Gastrocnemius medialis (tissue), 4 donors: Measurements from ENCODE around the gene MRPL33. TPM values are rescaled to one million over a fixed set of nuclear protein-coding genes. Genes with fewer than 3 reads are reported as not detected.

Experiments
- ATAC-seq, 2 donors: fragments of 150-250 bp; one replicate each; pipeline ENCODE4 v1.9.1; 2016
- DNase-seq, 2 donors: peaks; one replicate each; pipeline ENCODE4 v3.0.0-alpha.2; 2019
- H3K27ac ChIP-seq, 4 donors: fragments of 200-600 bp; sonication (generic); 1 replicate in 1 of 4; 2 replicates in 3 of 4; pipeline ENCODE4 v1.5.1; 2016 to 2018; ENCODE audit warnings: mild to moderate bottlenecking in 2 of 4, moderate library complexity in 1 of 4
- H3K27me3 ChIP-seq, 3 donors: fragments of 200-600 bp; sonication (generic) in 2 of 3; 1 replicate in 1 of 3; 2 replicates in 2 of 3; pipeline versions ENCODE4 v1.5.1 to v1.6.0; 2016 to 2019; ENCODE audit warnings: mild to moderate bottlenecking in 1 of 3, moderate library complexity in 1 of 3
- H3K36me3 ChIP-seq, 2 donors: fragments of 200-600 bp; sonication (generic) in 1 of 2; one replicate each; pipeline ENCODE4 v1.5.1; 2017 to 2018
- H3K4me1 ChIP-seq, 2 donors: fragments of 200-600 bp; sonication (generic) in 1 of 2; one replicate each; pipeline ENCODE4 v1.5.1; 2016 to 2017; ENCODE audit warnings: mild to moderate bottlenecking in 2 of 2
- H3K4me3 ChIP-seq, 4 donors: fragments of 200-600 bp; sonication (generic) in 3 of 4; 1 replicate in 1 of 4; 2 replicates in 3 of 4; pipeline ENCODE4 v1.5.1; 2016 to 2019; ENCODE audit warnings: mild to moderate bottlenecking in 2 of 4
- H3K9me3 ChIP-seq, 3 donors: fragments of 200-600 bp; sonication (generic) in 2 of 3; 1 replicate in 1 of 3; 2 replicates in 2 of 3; pipeline ENCODE4 v1.5.1; 2016 to 2019
- POLR2A ChIP-seq, 2 donors: fragments of 450-650 bp; IDR thresholded peaks; one replicate each; pipeline ENCODE4 v1.6.1; 2017; ENCODE audit warnings: antibody characterized with exemption in 2 of 2, mild to moderate bottlenecking in 2 of 2, moderate library complexity in 2 of 2
- in situ Hi-C, 4 donors: fragments of 200-750 bp; cut with MboI; loops; one replicate each; pipeline versions ENCODE4 v1.15.0 to v1.8.0; 2017; ENCODE audit warnings: low sequenced_read_pairs in 4 of 4
- intact Hi-C: fragments of 100-400 bp; cut with DNase I; formaldehyde crosslinking; loops from one replicate; pipeline ENCODE4 v1.15.1; 2023; ENCODE audit warnings: low total_unique reads
- total RNA-seq, 4 donors: library from RNA; depleted of rRNA; stranded (reverse); fragments of >200 nt; gene quantifications; one replicate each; pipeline versions ENCODE4 v1.1.0 to v1.2.3, GENCODE V29; 2016
- TF ChIP-seq, protein P1 (sequence below), 5 experiments: fragments of 450-650 bp in 3 of 5; fragments of 200-600 bp in 2 of 5; sonication (generic) in 2 of 5; IDR thresholded peaks in 4 of 5; conservative IDR thresholded peaks in 1 of 5; 1 replicate in 4 of 5; 2 replicates in 1 of 5; pipeline ENCODE4 v1.5.1; 2016 to 2019; ENCODE audit warnings: antibody characterized with exemption in 5 of 5, mild to moderate bottlenecking in 3 of 5, moderate library complexity in 3 of 5

MRPL33 gene
- total RNA-seq, 4 donors from 2014 or later = 231 to 500 (median 388) TPM

DNA sequence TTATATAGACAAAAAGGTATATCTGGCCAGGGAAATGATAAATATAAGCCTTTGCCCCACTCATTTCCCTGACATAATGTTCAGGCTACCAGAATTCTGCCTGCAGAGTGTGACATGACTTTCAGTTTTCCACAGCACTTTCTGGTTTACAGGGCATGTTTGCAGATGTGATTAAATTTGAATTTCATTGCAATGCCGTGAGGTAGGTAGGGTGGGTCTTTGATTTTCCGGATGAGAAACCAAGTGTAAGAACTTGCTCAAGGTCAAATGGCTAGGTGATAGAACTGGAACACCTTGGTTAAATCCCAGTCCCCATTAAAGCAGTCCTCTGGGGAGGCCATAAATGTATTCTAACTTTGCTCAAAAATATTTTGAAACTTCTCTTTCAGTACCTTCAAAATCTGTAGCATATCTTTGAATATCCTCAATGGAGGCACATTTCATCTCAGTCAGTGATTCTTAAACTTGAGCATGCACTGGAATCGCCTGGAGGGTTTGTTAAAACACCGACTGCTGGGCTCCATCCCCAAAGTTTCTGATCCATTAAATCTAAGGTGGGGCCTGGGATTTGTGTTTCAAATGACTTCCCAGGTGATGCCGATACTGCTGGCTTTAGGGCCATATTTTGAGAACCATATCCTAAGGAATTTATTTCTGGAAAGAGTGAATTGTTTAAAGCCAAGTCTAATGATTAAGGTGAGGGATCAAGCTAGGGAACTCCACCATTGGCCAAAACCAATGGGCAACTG is 35.0 kb downstream of the MRPL33 start:
- in situ Hi-C loops = no loop called here
- intact Hi-C loops = no loop called here
- ATAC-seq (no peak), DNase-seq (no peak)
- Histone ChIP-seq H3K27ac (no peak overlapping the region), H3K4me3 (no peak overlapping the region), H3K9me3 (no peaks in the 10 kb centered on the region), H3K36me3 (no peaks in the 10 kb centered on the region), H3K27me3 (no peaks in the 10 kb centered on the region), H3K4me1 (peaks cover 10 to 36% of the 10 kb centered on the region in 2 donors)
- TF ChIP-seq, protein P1, sequence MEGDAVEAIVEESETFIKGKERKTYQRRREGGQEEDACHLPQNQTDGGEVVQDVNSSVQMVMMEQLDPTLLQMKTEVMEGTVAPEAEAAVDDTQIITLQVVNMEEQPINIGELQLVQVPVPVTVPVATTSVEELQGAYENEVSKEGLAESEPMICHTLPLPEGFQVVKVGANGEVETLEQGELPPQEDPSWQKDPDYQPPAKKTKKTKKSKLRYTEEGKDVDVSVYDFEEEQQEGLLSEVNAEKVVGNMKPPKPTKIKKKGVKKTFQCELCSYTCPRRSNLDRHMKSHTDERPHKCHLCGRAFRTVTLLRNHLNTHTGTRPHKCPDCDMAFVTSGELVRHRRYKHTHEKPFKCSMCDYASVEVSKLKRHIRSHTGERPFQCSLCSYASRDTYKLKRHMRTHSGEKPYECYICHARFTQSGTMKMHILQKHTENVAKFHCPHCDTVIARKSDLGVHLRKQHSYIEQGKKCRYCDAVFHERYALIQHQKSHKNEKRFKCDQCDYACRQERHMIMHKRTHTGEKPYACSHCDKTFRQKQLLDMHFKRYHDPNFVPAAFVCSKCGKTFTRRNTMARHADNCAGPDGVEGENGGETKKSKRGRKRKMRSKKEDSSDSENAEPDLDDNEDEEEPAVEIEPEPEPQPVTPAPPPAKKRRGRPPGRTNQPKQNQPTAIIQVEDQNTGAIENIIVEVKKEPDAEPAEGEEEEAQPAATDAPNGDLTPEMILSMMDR (IDR thresholded peaks at IDR 0.05 in 4 of 5, conservative IDR thresholded peaks at IDR 0.05 in 1 of 5) = no peak
- no peak for TF ChIP-seq POLR2A (IDR thresholded peaks at IDR 0.05)

DNA sequence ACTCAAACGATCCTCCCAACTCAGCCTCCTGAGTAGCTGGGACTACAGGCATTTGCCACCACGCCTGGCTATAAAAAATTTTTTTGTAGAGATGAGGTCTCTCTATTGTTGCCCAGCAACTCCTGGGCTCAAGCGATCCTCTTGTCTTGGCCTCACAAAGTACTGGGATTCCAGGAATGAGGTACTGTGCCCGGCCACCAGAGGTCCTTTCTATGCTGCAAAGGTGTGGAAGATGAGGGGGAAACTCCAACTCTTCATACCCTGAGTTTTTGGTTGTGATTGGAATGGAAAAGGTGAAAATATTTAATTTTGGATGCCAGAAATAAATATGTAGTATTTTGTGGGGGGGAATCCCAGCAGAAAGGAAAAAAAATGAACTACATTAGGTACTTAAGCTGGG is 36.0 kb downstream of the MRPL33 start:
- Histone ChIP-seq H3K27me3 (no peaks in the 10 kb centered on the region), H3K27ac (no peak overlapping the region), H3K36me3 (no peaks in the 10 kb centered on the region), H3K9me3 (no peaks in the 10 kb centered on the region), H3K4me1 (peaks cover 10 to 38% of the 10 kb centered on the region in 2 donors), H3K4me3 (no peak overlapping the region)
- in situ Hi-C loops (no loop called here), intact Hi-C loops (no loop called here)
- TF ChIP-seq POLR2A (IDR thresholded peaks at IDR 0.05) = no peak
- TF ChIP-seq, protein P1 (IDR thresholded peaks at IDR 0.05 in 4 of 5, conservative IDR thresholded peaks at IDR 0.05 in 1 of 5) = peak; percentile 36 to 54 (median 47)
- DNase-seq (no peak), ATAC-seq (no peak)

DNA sequence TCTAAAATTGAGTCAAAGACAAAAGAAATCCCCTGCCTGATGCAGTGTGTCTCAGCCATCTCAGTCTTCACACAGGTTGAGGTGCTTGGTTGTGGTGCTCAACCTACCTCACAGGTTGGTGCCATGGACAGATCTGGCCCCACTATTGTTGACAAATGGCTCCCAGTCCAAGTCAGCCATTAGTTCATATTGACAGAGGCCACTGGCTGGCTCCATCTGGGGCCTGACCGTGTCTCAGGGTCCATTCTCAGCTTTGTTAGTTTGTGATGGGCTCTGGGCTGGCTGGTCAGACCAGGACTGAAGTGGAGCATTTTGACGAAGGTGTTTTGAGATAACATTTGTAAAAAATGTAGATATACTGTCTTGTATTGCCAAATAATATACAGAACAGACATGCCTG is 36.9 kb downstream of the MRPL33 start:
- no peaks in the 10 kb centered on the region for H3K9me3 ChIP-seq
- peak overlapping the region in 1 of 4 donors; percentile 50 for H3K27ac ChIP-seq
- ATAC-seq (no peak), DNase-seq (no peak)
- H3K4me1 ChIP-seq = peaks cover 10 to 35% of the 10 kb centered on the region in 2 donors
- in situ Hi-C loops = no loop called here
- intact Hi-C loops = no loop called here
- H3K4me3 ChIP-seq = no peak overlapping the region
- no peaks in the 10 kb centered on the region for H3K27me3 ChIP-seq
- H3K36me3 ChIP-seq = no peaks in the 10 kb centered on the region
- TF ChIP-seq, protein P1 (IDR thresholded peaks at IDR 0.05 in 4 of 5, conservative IDR thresholded peaks at IDR 0.05 in 1 of 5) = no peak
- TF ChIP-seq POLR2A (IDR thresholded peaks at IDR 0.05) = no peak

DNA sequence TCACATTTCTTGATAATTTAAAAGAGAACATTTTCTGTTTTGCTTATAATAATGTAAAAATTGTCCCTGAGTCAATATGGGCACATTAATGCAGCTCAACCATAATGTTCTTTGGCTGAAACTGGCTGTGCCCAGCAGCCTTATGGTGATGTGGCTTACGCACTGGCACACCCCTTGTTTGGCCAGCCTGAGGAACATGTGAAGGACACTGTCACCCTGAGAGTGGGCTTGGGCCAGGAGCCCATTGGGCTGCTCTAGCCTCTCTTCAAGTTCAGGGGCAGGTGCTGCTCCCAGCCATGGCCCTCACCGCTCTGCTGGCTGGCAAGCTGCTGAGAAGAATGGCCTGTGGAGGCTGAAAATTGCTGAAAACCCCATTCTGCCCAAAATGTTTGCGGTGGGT is 37.5 kb downstream of the MRPL33 start:
- intact Hi-C loops = no loop called here
- ATAC-seq (no peak), DNase-seq (no peak)
- in situ Hi-C loops = no loop called here
- no peak overlapping the region for H3K4me3 ChIP-seq
- H3K4me1 ChIP-seq = peaks cover 7 to 29% of the 10 kb centered on the region in 2 donors
- no peaks in the 10 kb centered on the region for H3K27me3 ChIP-seq
- no peaks in the 10 kb centered on the region for H3K36me3 ChIP-seq
- no peaks in the 10 kb centered on the region for H3K9me3 ChIP-seq
- peak overlapping the region in 2 of 4 donors; percentile 26 to 50 for H3K27ac ChIP-seq
- no peak for TF ChIP-seq POLR2A (IDR thresholded peaks at IDR 0.05)
- TF ChIP-seq, protein P1 (IDR thresholded peaks at IDR 0.05 in 4 of 5, conservative IDR thresholded peaks at IDR 0.05 in 1 of 5) = no peak
